Choroid plexus epithelial cell (primary cell): Measurements from ENCODE around the gene PRUNE2.

Source experiments
- DNase-seq: peaks from one replicate; pipeline ENCODE4 v3.0.0-alpha.2; 2010; ENCODE audit warnings: low read depth
- H3K4me3 ChIP-seq: 2 replicates; pipeline ENCODE4 v1.5.1; 2011; ENCODE audit warnings: low read depth, mild to moderate bottlenecking, control low read depth, low read length, moderate library complexity
- CTCF ChIP-seq: conservative IDR thresholded peaks from 2 replicates; pipeline ENCODE4 v1.5.1; 2011; ENCODE audit warnings: low read depth, mild to moderate bottlenecking, control low read depth, inconsistent platforms, low read length, moderate library complexity

PRUNE2 gene

GRCh38 chr9:76720245-76720644 lies 185.7 kb downstream of the PRUNE2 start:
- no peak for TF ChIP-seq CTCF
- H3K4me3 ChIP-seq, result no peak overlapping the region
- DNase-seq, result no peak

GRCh38 chr9:76718166-76718565 lies 187.7 kb downstream of the PRUNE2 start:
- no peak for DNase-seq
- peak; percentile 2 for TF ChIP-seq CTCF

GRCh38 chr9:76717613-76718012 lies 188.3 kb downstream of the PRUNE2 start:
- TF ChIP-seq CTCF, result no peak
- H3K4me3 ChIP-seq, result no peak overlapping the region
- no peak for DNase-seq

More at GRCh38 chr9:76718166-76718565, 187.7 kb downstream of the PRUNE2 start:
- no peak overlapping the region for H3K4me3 ChIP-seq

GRCh38 chr9:76717176-76717575 lies 188.7 kb downstream of the PRUNE2 start:
- no peak for TF ChIP-seq CTCF
- DNase-seq, result no peak
- H3K4me3 ChIP-seq, result no peak overlapping the region

GRCh38 chr9:76716085-76716672 lies 189.7 kb downstream of the PRUNE2 start:
- no peak for TF ChIP-seq CTCF
- DNase-seq, result no peak

GRCh38 chr9:76713381-76713780 lies 192.5 kb downstream of the PRUNE2 start:
- TF ChIP-seq CTCF, result no peak
- DNase-seq, result no peak
- H3K4me3 ChIP-seq, result no peak overlapping the region

More at GRCh38 chr9:76716085-76716672, 189.7 kb downstream of the PRUNE2 start:
- no peak overlapping the region for H3K4me3 ChIP-seq

GRCh38 chr9:76709020-76709419 lies 196.9 kb downstream of the PRUNE2 start:
- no peak for DNase-seq
- no peak overlapping the region for H3K4me3 ChIP-seq
- no peak for TF ChIP-seq CTCF
